ENCODE data around the gene LIN9. TPM values are rescaled to one million over a fixed set of nuclear protein-coding genes. Genes with fewer than 3 reads are reported as not detected.

The LIN9 gene
- total and polyA plus RNA-seq, 2 of the 8 experiments (the other 6 are each of a cell fraction or from before 2014, with no cell fraction given): 5.6 to 12.6 TPM

- TF ChIP-seq MAX (IDR thresholded peaks at IDR 0.05): peak; percentile 43; the same call in 1 of the 2 replicates
- no peak for TF ChIP-seq RAD21 (IDR thresholded peaks at IDR 0.05 in 1 of 2, conservative IDR thresholded peaks at IDR 0.05 in 1 of 2; ENCODE audit: low read depth in 2 of 2, low read length in 2 of 2)
- no peak for TF ChIP-seq TEAD4 (IDR thresholded peaks at IDR 0.05; ENCODE audit: low read depth, low read length)
- TF ChIP-seq ASH2L (IDR thresholded peaks at IDR 0.05; ENCODE audit: low read length): peak; percentile 55
- peak; percentile 50 for TF ChIP-seq EZH2 (IDR thresholded peaks at IDR 0.05; ENCODE audit: low read depth, low read length, severe bottlenecking)
- peak in 1 of 2 experiments; percentile 65; a peak in 2 of 3 replicates for TF ChIP-seq POLR2A (IDR thresholded peaks at IDR 0.05; ENCODE audit: control extremely low read depth in 1 of 2, low read depth in 2 of 2, low read length in 2 of 2)
Observed at GRCh38 chr1:226309398-226310244, 657 bp upstream of the LIN9 start.

More at GRCh38 chr1:226309398-226310244, 657 bp upstream of the LIN9 start:
- peak overlapping the region; percentile 74 for H2AFZ ChIP-seq (ENCODE audit: low read length)
- peaks cover 0 to 39% of the 10 kb centered on the region in 2 experiments; a peak in 3 of 4 replicates for H3K79me2 ChIP-seq (ENCODE audit: control insufficient read depth in 1 of 2, insufficient read depth in 2 of 2, low read length in 2 of 2)
- H3K9me3 ChIP-seq (ENCODE audit: insufficient read depth in 2 of 2, low read depth in 1 of 2, low read length in 1 of 2): no peaks in the 10 kb centered on the region
- H3K27ac ChIP-seq (ENCODE audit: low read depth, low read length): peak overlapping the region; percentile 99; the same call in 1 of the 2 replicates
- no peak overlapping the region for H3K14ac ChIP-seq (ENCODE audit: insufficient read length)
- H3K56ac ChIP-seq (replicated peaks; ENCODE audit: insufficient read length, low read depth, low read length): no peak overlapping the region
- FAIRE-seq (no peak), DNase-seq (ENCODE audit: low read depth in 1 of 2, low spot score in 2 of 2) (no peak)
- H3K27me3 ChIP-seq (replicated peaks in 1 of 4; ENCODE audit: control insufficient read depth in 3 of 4, extremely low read depth in 1 of 4, insufficient read depth in 3 of 4, low read length in 3 of 4): peaks cover 0 to 12% (median 9%) of the 10 kb centered on the region in 4 experiments; a peak in 5 of 7 replicates
- no peak overlapping the region for H3K4ac ChIP-seq (replicated peaks; ENCODE audit: insufficient read length, low read depth, low read length)
- H3K23me2 ChIP-seq (ENCODE audit: low read depth, low read length): peaks cover 5% of the 10 kb centered on the region; the same call in 1 of the 2 replicates
- H2BK120ac ChIP-seq (replicated peaks; ENCODE audit: low read depth, low read length): no peak overlapping the region
- WGBS, 2 experiments (ENCODE audit: extremely low coverage in 1 of 2, insufficient coverage in 1 of 2, insufficient read length in 1 of 2, insufficient replicate concordance in 2 of 2, low coverage in 1 of 2, low lambda C conversion rate in 2 of 2, missing lambda C conversion rate in 1 of 2): 8% methylated on average over 57 of the region's 62 CpGs; no CpG with 5 or more reads in 1 of the 2 experiments
- H2AK5ac ChIP-seq (ENCODE audit: low read depth, low read length): no peak overlapping the region
- ChIA-PET CTCF (ENCODE audit: partially characterized antibody) (interaction anchor here (0.6 to 3.4 kb wide), 7 partner anchors 18 to 184 kb away, joined by 3 to 20 read pairs (median 3); no protein-coding TSS in a partner anchor), POLR2A (ENCODE audit: partially characterized antibody) (interaction anchor here (0.8 to 2.6 kb wide), 29 partner anchors 9 to 310 kb away, joined by 3 to 13 read pairs (median 4); partner anchors contain the start of gene SDE2)
- H3K18ac ChIP-seq (ENCODE audit: extremely low read depth, low read length): peak overlapping the region; percentile 33; the same call in 1 of the 2 replicates
- H2BK20ac ChIP-seq (ENCODE audit: low read length): no peak overlapping the region
- H3K4me3 ChIP-seq (ENCODE audit: extremely low read depth in 1 of 4, insufficient read depth in 2 of 4, low read depth in 3 of 4, low read length in 4 of 4): peak overlapping the region; percentile 96 to 100 (median 96)
- H3K36me3 ChIP-seq (ENCODE audit: control insufficient read depth in 2 of 4, insufficient read depth in 4 of 4, low read length in 3 of 4): no peaks in the 10 kb centered on the region
- H2BK5ac ChIP-seq (ENCODE audit: low read depth, low read length): peak overlapping the region; percentile 26; the same call in 1 of the 2 replicates
- H3K23ac ChIP-seq (ENCODE audit: insufficient read length): no peak overlapping the region
- no peak overlapping the region for H2BK12ac ChIP-seq (ENCODE audit: low read depth, low read length)
- H4K20me1 ChIP-seq (replicated peaks in 1 of 2; ENCODE audit: control insufficient read depth in 1 of 2, insufficient read depth in 2 of 2, low read length in 2 of 2): no peaks in the 10 kb centered on the region
- H3K79me1 ChIP-seq (ENCODE audit: low read depth, low read length): peaks cover 2% of the 10 kb centered on the region; the same call in 1 of the 2 replicates
- H2BK15ac ChIP-seq (ENCODE audit: low read length): no peak overlapping the region; the same call in 1 of the 2 replicates
- peak overlapping the region; percentile 90 to 97 for H3K4me2 ChIP-seq (ENCODE audit: insufficient read depth in 1 of 2, low read depth in 2 of 2, low read length in 2 of 2)
- peak overlapping the region; percentile 92 for H4K8ac ChIP-seq (ENCODE audit: extremely low read depth, insufficient read depth, low read length)
- peak overlapping the region; percentile 25 for H4K91ac ChIP-seq (replicated peaks; ENCODE audit: insufficient read length, low read length)
- H4K5ac ChIP-seq (ENCODE audit: insufficient read length, low read depth, low read length): peak overlapping the region; percentile 65
- peaks cover 0 to 12% (median 9%) of the 10 kb centered on the region in 4 experiments; a peak in 6 of 7 replicates for H3K4me1 ChIP-seq (replicated peaks in 1 of 4; ENCODE audit: control insufficient read depth in 3 of 4, insufficient read depth in 4 of 4, low read length in 3 of 4)
- peak overlapping the region; percentile 7 to 96 (median 96); a peak in 6 of 7 replicates for H3K9ac ChIP-seq (replicated peaks in 1 of 4; ENCODE audit: extremely low read depth in 1 of 4, low read depth in 3 of 4, low read length in 3 of 4)

All from H1 (cell line).